Mucosa of descending colon (tissue), 3 donors: ENCODE data around the gene RAMACL. TPM values are rescaled to one million over a fixed set of nuclear protein-coding genes. Genes with fewer than 3 reads are reported as not detected.

Source experiments
- ATAC-seq: fragments of 200-7000 bp; cut with Tn5 transposase; one replicate; pipeline ENCODE4 v1.9.1; 2020; ENCODE audit warnings: mild to moderate bottlenecking, moderate library complexity
- DNase-seq, 3 donors: peaks; one replicate each; pipeline ENCODE4 v3.0.0-alpha.2; 2020
- H3K36me3 ChIP-seq: fragments of 200-600 bp; one replicate; pipeline ENCODE4 v1.8.0; 2021; ENCODE audit warnings: low read depth, mild to moderate bottlenecking
- H3K4me1 ChIP-seq: fragments of 200-600 bp; one replicate; pipeline ENCODE4 v1.8.0; 2021; ENCODE audit warnings: low read depth, mild to moderate bottlenecking
- H3K4me3 ChIP-seq: fragments of 200-600 bp; one replicate; pipeline ENCODE4 v1.8.0; 2021; ENCODE audit warnings: mild to moderate bottlenecking
- H3K9me3 ChIP-seq: fragments of 200-600 bp; one replicate; pipeline ENCODE4 v1.8.0; 2021; ENCODE audit warnings: mild to moderate bottlenecking
- CTCF ChIP-seq: fragments of 200-600 bp; IDR thresholded peaks from one replicate; pipeline ENCODE4 v1.8.0; 2022; ENCODE audit warnings: antibody characterized with exemption, mild to moderate bottlenecking
- intact Hi-C, 2 donors: fragments of 100-400 bp; cut with DNase I in 1 of 2; cut with micrococcal nuclease in 1 of 2; formaldehyde crosslinking; loops; one replicate each; pipeline versions ENCODE4 v1.11.0 to v1.11.1; 2022; cut with DNase I, micrococcal nuclease
- total RNA-seq, 3 donors: library from RNA; stranded (reverse); fragmentation: NEBNext Ultra II Directional in 2 of 3; extraction: Animal tissue kit (Norgen Biotek cat#: 25700) in 2 of 3; gene quantifications; one replicate each; pipeline versions ENCODE4 v1.2.1 to v1.2.4, GENCODE V29; 2021 to 2023
- donor health status: DM: no; HTN: no; CAD: no; lungs with moderate emphysema.
- donor health status: DM: no; HTN: no; CAD: no.
- donor health status: DM: no; HTN: yes; CAD: no.

The RAMACL gene
- total RNA-seq, 3 donors from 2014 or later: 0.66 to 1.7 (median 0.92) TPM

DNA sequence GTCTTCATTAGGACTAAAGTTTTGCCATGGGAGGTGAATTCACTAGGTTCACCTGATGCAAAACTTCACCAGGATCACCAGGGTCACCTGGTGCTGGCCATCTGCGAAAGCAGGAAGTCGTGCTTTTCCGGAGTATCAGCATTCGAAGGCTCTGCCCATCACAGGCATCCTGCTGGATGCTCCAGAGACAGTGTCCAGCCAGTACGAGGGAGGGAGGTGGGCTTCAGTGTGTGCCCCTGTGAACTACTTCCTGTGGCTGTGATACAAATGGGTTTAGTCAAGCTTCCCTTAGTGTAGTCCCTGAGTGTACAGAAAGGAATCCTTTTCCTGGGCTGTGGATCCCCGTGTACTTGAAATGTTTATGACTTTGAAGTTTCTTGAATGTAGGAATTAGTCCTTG is 44.0 kb upstream of the RAMACL start:
- no peaks in the 10 kb centered on the region for H3K36me3 ChIP-seq
- no peaks in the 10 kb centered on the region for H3K9me3 ChIP-seq
- peaks cover 12% of the 10 kb centered on the region for H3K4me1 ChIP-seq
- TF ChIP-seq CTCF: no peak
- intact Hi-C loops: no loop called here
- DNase-seq: no peak
- H3K4me3 ChIP-seq: no peak overlapping the region
- ATAC-seq: no peak

GRCh38 chr6:166629628-166630027 is 43.1 kb upstream of the RAMACL start:
- no peaks in the 10 kb centered on the region for H3K9me3 ChIP-seq
- no peak for DNase-seq
- no peak for ATAC-seq
- no peaks in the 10 kb centered on the region for H3K36me3 ChIP-seq
- no peak overlapping the region for H3K4me3 ChIP-seq
- TF ChIP-seq CTCF: no peak
- peaks cover 12% of the 10 kb centered on the region for H3K4me1 ChIP-seq
- intact Hi-C loops: no loop called here

- ATAC-seq: peak; percentile 47
These were observed 41.7 kb upstream of the RAMACL start for GRCh38 chr6:166627875-166628801.

GRCh38 chr6:166627033-166627874 is 40.8 kb upstream of the RAMACL start, which contains the start of gene RPS6KA2:
TSS of gene RPS6KA2 (minus strand) at chr6:166627251. CDS start at chr6:166627019, 232 bp downstream.
- intact Hi-C loops: no loop called here
- Histone ChIP-seq H3K36me3 (no peaks in the 10 kb centered on the region), H3K4me3 (peak within 1 kb of the TSS; percentile 58), H3K9me3 (no peaks in the 10 kb centered on the region), H3K4me1 (peaks cover 12% of the 10 kb centered on the region)
- peak; percentile 93 for ATAC-seq
- DNase-seq: peak; percentile 100
- peak; percentile 30 for TF ChIP-seq CTCF

More at GRCh38 chr6:166627875-166628801, 41.7 kb upstream of the RAMACL start:
- no peaks in the 10 kb centered on the region for H3K36me3 ChIP-seq
- TF ChIP-seq CTCF: no peak
- H3K4me1 ChIP-seq: peaks cover 12% of the 10 kb centered on the region
- intact Hi-C loops: no loop called here
- peak; percentile 74 to 88 (median 82) for DNase-seq
- no peaks in the 10 kb centered on the region for H3K9me3 ChIP-seq
- H3K4me3 ChIP-seq: peak overlapping the region; percentile 16

DNA sequence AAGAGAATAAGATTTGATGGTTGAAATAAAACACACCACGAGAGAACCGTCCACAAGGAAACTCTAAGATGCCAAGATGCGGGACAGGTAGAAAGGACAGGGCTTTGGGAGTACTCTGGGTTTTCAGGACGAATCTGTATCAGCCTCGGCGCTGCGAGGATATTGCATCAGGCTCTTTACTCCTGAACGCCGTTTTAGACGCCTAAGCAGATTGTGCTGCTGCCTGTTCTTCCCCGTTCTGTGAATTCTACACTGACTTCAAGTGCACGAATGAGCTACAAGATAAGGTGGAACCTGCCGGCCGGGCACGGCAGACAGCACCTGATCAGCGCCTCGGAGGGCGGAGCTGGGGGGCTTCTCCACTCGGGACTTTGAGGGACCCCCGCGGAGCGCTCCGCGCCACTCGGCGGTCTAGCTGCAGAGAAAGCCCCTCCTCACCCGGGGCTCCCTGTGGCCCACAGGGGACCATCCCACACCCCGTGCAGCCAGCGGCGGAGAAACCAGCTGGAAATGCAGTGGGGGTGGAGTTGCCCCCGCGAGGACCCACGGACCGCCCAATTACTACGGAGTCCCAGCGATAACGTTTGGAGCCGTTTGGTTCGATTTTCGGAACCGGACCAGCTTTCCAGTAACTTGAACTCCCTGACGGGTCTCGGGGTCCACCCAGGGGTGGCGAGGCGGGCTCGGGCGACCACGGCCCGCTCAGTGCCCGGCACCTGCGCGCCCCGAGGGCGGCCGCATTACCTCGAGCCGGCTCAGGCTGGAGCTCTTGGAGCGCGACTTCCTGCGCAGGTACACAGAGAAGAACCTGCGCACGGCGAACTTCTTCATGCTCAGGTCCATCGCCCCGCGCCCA is 39.9 kb upstream of the RAMACL start:
- ATAC-seq: peak; percentile 3
- peaks cover 12% of the 10 kb centered on the region for H3K4me1 ChIP-seq
- H3K4me3 ChIP-seq: peak overlapping the region; percentile 58
- intact Hi-C loops: no loop called here
- H3K9me3 ChIP-seq: no peaks in the 10 kb centered on the region
- peak; percentile 38 to 72 (median 58) for DNase-seq
- no peaks in the 10 kb centered on the region for H3K36me3 ChIP-seq
- no peak for TF ChIP-seq CTCF
